B cell (primary cell): Measurements from ENCODE around the gene TAF6.

Source experiments
- EZH2 ChIP-seq: IDR thresholded peaks from 2 replicates; pipeline ENCODE4 v1.6.1; 2012; ENCODE audit warnings: borderline replicate concordance, low read depth, mild to moderate bottlenecking, moderate library complexity, low read length; ENCODE audit not compliant: insufficient read depth, poor library complexity, severe bottlenecking
- TF ChIP-seq, protein P1 (sequence below): fragments of 200-600 bp; IDR thresholded peaks from one replicate; pipeline ENCODE4 v1.8.0; 2022; ENCODE audit warnings: antibody characterized with exemption, mild to moderate bottlenecking

- TF ChIP-seq, protein P1, sequence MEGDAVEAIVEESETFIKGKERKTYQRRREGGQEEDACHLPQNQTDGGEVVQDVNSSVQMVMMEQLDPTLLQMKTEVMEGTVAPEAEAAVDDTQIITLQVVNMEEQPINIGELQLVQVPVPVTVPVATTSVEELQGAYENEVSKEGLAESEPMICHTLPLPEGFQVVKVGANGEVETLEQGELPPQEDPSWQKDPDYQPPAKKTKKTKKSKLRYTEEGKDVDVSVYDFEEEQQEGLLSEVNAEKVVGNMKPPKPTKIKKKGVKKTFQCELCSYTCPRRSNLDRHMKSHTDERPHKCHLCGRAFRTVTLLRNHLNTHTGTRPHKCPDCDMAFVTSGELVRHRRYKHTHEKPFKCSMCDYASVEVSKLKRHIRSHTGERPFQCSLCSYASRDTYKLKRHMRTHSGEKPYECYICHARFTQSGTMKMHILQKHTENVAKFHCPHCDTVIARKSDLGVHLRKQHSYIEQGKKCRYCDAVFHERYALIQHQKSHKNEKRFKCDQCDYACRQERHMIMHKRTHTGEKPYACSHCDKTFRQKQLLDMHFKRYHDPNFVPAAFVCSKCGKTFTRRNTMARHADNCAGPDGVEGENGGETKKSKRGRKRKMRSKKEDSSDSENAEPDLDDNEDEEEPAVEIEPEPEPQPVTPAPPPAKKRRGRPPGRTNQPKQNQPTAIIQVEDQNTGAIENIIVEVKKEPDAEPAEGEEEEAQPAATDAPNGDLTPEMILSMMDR = no peak
- TF ChIP-seq EZH2 = no peak
These were observed 36.2 kb downstream of the TAF6 start for GRCh38 chr7:100082978-100083377.
